IMR-90 (cell line): ENCODE measurements around the gene IFNAR2. TPM values are rescaled to one million over a fixed set of nuclear protein-coding genes. Genes with fewer than 3 reads are reported as not detected.

ENCODE experiments used
- ATAC-seq: fragments of 200-7000 bp; cut with Tn5 transposase; 2 replicates; pipeline ENCODE4 v1.9.1; 2020; ENCODE audit warnings: low read depth, mild to moderate bottlenecking, moderate library complexity
- BruUV-seq: library from RNA; stranded (reverse); fragments of 400-500 nt; replicated peaks from 2 replicates; lab custom pipeline; 2021; lab: Mats Ljungman, UMichigan
- CTCF ChIA-PET: fragments of 300-600 bp; formaldehyde crosslinking; extraction: SDS; loops from one replicate; lab custom pipeline; 2021; ENCODE audit warnings: antibody characterized with exemption; lab: Yijun Ruan, JAX
- POLR2A ChIA-PET: fragments of 300-600 bp; sonication (Branson Sonifier 250); formaldehyde crosslinking; loops from one replicate; lab custom pipeline; 2022; ENCODE audit warnings: antibody characterized with exemption; ENCODE audit not compliant: unreplicated experiment; lab: Charles Lee
- DNase-seq: peaks from one replicate; pipeline ENCODE4 v3.0.0; 2013
- H2AFZ ChIP-seq: replicated peaks from 2 replicates; pipeline ENCODE3; 2013; ENCODE audit warnings: low read length, mild to moderate bottlenecking; ENCODE audit not compliant: poor library complexity
- H2AK5ac ChIP-seq: 2 replicates; pipeline ENCODE4 v1.6.1; 2013; ENCODE audit warnings: low read depth, low read length, inconsistent platforms
- H2AK9ac ChIP-seq: replicated peaks from 2 replicates; pipeline ENCODE3; 2013; ENCODE audit warnings: mild to moderate bottlenecking, low read depth, low read length, moderate library complexity; ENCODE audit not compliant: poor library complexity
- H2BK120ac ChIP-seq: 2 replicates; pipeline ENCODE4 v1.6.1; 2013; ENCODE audit warnings: low read depth, low read length, inconsistent platforms
- H2BK15ac ChIP-seq: 3 replicates; pipeline ENCODE4 v1.6.1; 2013; ENCODE audit warnings: low read depth, low read length, inconsistent platforms
- H2BK20ac ChIP-seq: 2 replicates; pipeline ENCODE4 v1.6.1; 2013; ENCODE audit warnings: low read depth, mild to moderate bottlenecking, inconsistent platforms, low read length, moderate library complexity
- H2BK5ac ChIP-seq: 2 replicates; pipeline ENCODE4 v1.6.1; 2013; ENCODE audit warnings: mild to moderate bottlenecking, low read depth, low read length, inconsistent platforms; ENCODE audit not compliant: poor library complexity, severe bottlenecking
- H3K14ac ChIP-seq: replicated peaks from 2 replicates; pipeline ENCODE4 v1.6.1; 2013; ENCODE audit warnings: low read depth, low read length, inconsistent platforms
- H3K18ac ChIP-seq: 2 replicates; pipeline ENCODE4 v1.6.1; 2013; ENCODE audit warnings: low read depth, low read length, control low read depth
- H3K23ac ChIP-seq: 2 replicates; pipeline ENCODE4 v1.6.1; 2013; ENCODE audit warnings: low read depth, low read length, inconsistent platforms
- H3K27ac ChIP-seq: 2 replicates; pipeline ENCODE4 v1.5.1; 2013; ENCODE audit warnings: mild to moderate bottlenecking, control low read depth, low read length; ENCODE audit not compliant: insufficient read depth
- H3K27me3 ChIP-seq: 2 replicates; pipeline ENCODE4 v1.6.1; 2013; ENCODE audit warnings: low read length; ENCODE audit not compliant: control insufficient read depth, insufficient read depth
- H3K36me3 ChIP-seq: 2 replicates; pipeline ENCODE4 v1.6.1; 2013; ENCODE audit warnings: low read length, mixed read lengths; ENCODE audit not compliant: control insufficient read depth, insufficient read depth
- H3K4ac ChIP-seq: 2 replicates; pipeline ENCODE4 v1.6.1; 2013; ENCODE audit warnings: low read depth, low read length, inconsistent platforms
- H3K4me1 ChIP-seq: 2 replicates; pipeline ENCODE4 v1.6.1; 2013; ENCODE audit warnings: low read length, mixed read lengths; ENCODE audit not compliant: control insufficient read depth, insufficient read depth
- H3K4me2 ChIP-seq: 2 replicates; pipeline ENCODE4 v1.6.1; 2013; ENCODE audit warnings: low read depth, mild to moderate bottlenecking, control low read depth, low read length, moderate library complexity
- H3K4me3 ChIP-seq: 2 replicates; pipeline ENCODE4 v1.5.1; 2013; ENCODE audit warnings: low read depth, mild to moderate bottlenecking, control low read depth, low read length, moderate library complexity; ENCODE audit not compliant: insufficient read depth
- H3K56ac ChIP-seq: 2 replicates; pipeline ENCODE4 v1.6.1; 2013; ENCODE audit warnings: low read length, inconsistent platforms; ENCODE audit not compliant: insufficient read depth; ENCODE audit errors: extremely low read depth
- H3K79me1 ChIP-seq, 2 experiments: 2 replicates each; pipeline ENCODE4 v1.6.1; 2013; ENCODE audit warnings: low read length in 2 of 2, inconsistent platforms in 1 of 2, low read depth in 1 of 2
- H3K9ac ChIP-seq: 2 replicates; pipeline ENCODE4 v1.6.1; 2013; ENCODE audit warnings: low read depth, low read length, control low read depth
- H3K9me1 ChIP-seq: 2 replicates; pipeline ENCODE4 v1.6.1; 2013; ENCODE audit warnings: low read length, inconsistent platforms; ENCODE audit not compliant: insufficient read depth
- H3K9me3 ChIP-seq: 2 replicates; pipeline ENCODE4 v1.6.1; 2013; ENCODE audit warnings: low read length; ENCODE audit not compliant: control insufficient read depth, insufficient read depth
- H4K20me1 ChIP-seq: 2 replicates; pipeline ENCODE4 v1.6.1; 2013; ENCODE audit warnings: low read length, inconsistent platforms; ENCODE audit not compliant: insufficient read depth
- H4K5ac ChIP-seq: 2 replicates; pipeline ENCODE4 v1.6.1; 2013; ENCODE audit warnings: mild to moderate bottlenecking, low read depth, low read length, control low read depth
- H4K8ac ChIP-seq, 2 experiments: 2 replicates each; pipeline ENCODE4 v1.6.1; 2013; ENCODE audit warnings: low read depth in 2 of 2, low read length in 2 of 2, control low read depth in 1 of 2, inconsistent platforms in 1 of 2
- H4K91ac ChIP-seq: 2 replicates; pipeline ENCODE4 v1.6.1; 2013; ENCODE audit warnings: low read depth, low read length, inconsistent platforms; ENCODE audit not compliant: insufficient read depth
- BHLHE40 ChIP-seq: fragments of 150-350 bp; IDR thresholded peaks from 2 replicates; pipeline ENCODE4 v1.6.1; 2016; ENCODE audit warnings: mild to moderate bottlenecking, low read depth, low read length
- CHD1 ChIP-seq: IDR thresholded peaks from 2 replicates; pipeline ENCODE4 v1.6.1; 2012; ENCODE audit warnings: low read depth, low read length, improper control_type of control experiment
- CTCF ChIP-seq: conservative IDR thresholded peaks from 2 replicates; pipeline ENCODE4 v1.5.1; 2012; ENCODE audit warnings: mild to moderate bottlenecking, low read depth, low read length, improper control_type of control experiment
- ELK1 ChIP-seq: fragments of 150-350 bp; IDR thresholded peaks from 2 replicates; pipeline ENCODE4 v1.6.1; 2016; ENCODE audit warnings: low read depth, mild to moderate bottlenecking, low read length, moderate library complexity, borderline replicate concordance
- FOS ChIP-seq: fragments of 150-350 bp; IDR thresholded peaks from 2 replicates; pipeline ENCODE4 v1.6.1; 2016; ENCODE audit warnings: low read depth, low read length
- MAFK ChIP-seq: IDR thresholded peaks from 2 replicates; pipeline ENCODE4 v1.6.1; 2012; ENCODE audit warnings: low read depth, low read length, improper control_type of control experiment
- MXI1 ChIP-seq: IDR thresholded peaks from 2 replicates; pipeline ENCODE4 v1.6.1; 2012; ENCODE audit warnings: low read depth, mild to moderate bottlenecking, low read length, moderate library complexity, borderline replicate concordance
- NFE2L2 ChIP-seq: fragments of 150-350 bp; IDR thresholded peaks from 2 replicates; pipeline ENCODE4 v1.6.1; 2016; ENCODE audit warnings: low read depth, mild to moderate bottlenecking, low read length
- POLR2A ChIP-seq: IDR thresholded peaks from 2 replicates; pipeline ENCODE4 v1.6.1; 2012; ENCODE audit warnings: mild to moderate bottlenecking, low read depth, low read length
- RAD21 ChIP-seq: IDR thresholded peaks from 2 replicates; pipeline ENCODE4 v1.6.1; 2012; ENCODE audit warnings: low read length, improper control_type of control experiment
- RCOR1 ChIP-seq: IDR thresholded peaks from 2 replicates; pipeline ENCODE4 v1.6.1; 2012; ENCODE audit warnings: mild to moderate bottlenecking, low read length, improper control_type of control experiment; ENCODE audit not compliant: insufficient replicate concordance
- RFX5 ChIP-seq: IDR thresholded peaks from 2 replicates; pipeline ENCODE4 v1.8.0; 2012; ENCODE audit warnings: low read depth, mild to moderate bottlenecking, low read length, moderate library complexity
- SMC3 ChIP-seq: fragments of 150-350 bp; IDR thresholded peaks from 2 replicates; pipeline ENCODE4 v1.6.1; 2016; ENCODE audit warnings: low read depth, mild to moderate bottlenecking, antibody characterized with exemption, low read length, moderate library complexity
- USF2 ChIP-seq: fragments of 150-350 bp; IDR thresholded peaks from 2 replicates; pipeline ENCODE4 v1.6.1; 2017; ENCODE audit warnings: mild to moderate bottlenecking, antibody characterized with exemption, low read length, low read depth
- WGBS, 2 experiments: methylation state at CpG; one replicate each; pipeline versions ENCODE4 v1.1.5 to v1.1.7; 2013; ENCODE audit warnings: missing lambda C conversion rate in 2 of 2; ENCODE audit not compliant: insufficient read length in 1 of 2; ENCODE audit errors: extremely low coverage in 2 of 2; 5-methylcytosine and 5-hydroxymethylcytosine counted together
- dilution Hi-C: fragments of 300-500 bp; cut with HindIII; formaldehyde crosslinking; loops from one replicate; pipeline ENCODE4 v1.14.3; 2018; ENCODE audit warnings: low sequenced_read_pairs; ENCODE audit not compliant: unreplicated experiment
- in situ Hi-C: fragments of 300-500 bp; cut with MboI; formaldehyde crosslinking; loops from 3 replicates; pipeline ENCODE4 v1.14.3; 2019; ENCODE audit warnings: low sequenced_read_pairs, inconsistent platforms, mixed read lengths
- intact Hi-C: fragments of 100-400 bp; cut with micrococcal nuclease; formaldehyde crosslinking; loops from 2 replicates; pipeline ENCODE4 v1.10.0; 2022
- polyA plus RNA-seq, 3 experiments: library from polyadenylated mRNA; depleted of rRNA; stranded (reverse); fragments of >200 nt; gene quantifications; 2 replicates each; pipeline ENCODE4 v1.2.3, GENCODE V29; 2012; ENCODE audit warnings: low replicate concordance in 1 of 3
- total RNA-seq: library from RNA; depleted of rRNA; stranded (reverse); fragments of >200 nt; gene quantifications from 2 replicates; pipeline ENCODE4 v1.2.3, GENCODE V29; 2012

The IFNAR2 gene
- total and polyA plus RNA-seq, 2 of the 4 experiments (the other 2 are of a cell fraction): 6.3 to 13.9 TPM

GRCh38 chr21:33198346-33199099 lies 31.2 kb upstream of the IFNAR2 start:
- no peak overlapping the region for H2BK20ac ChIP-seq
- H3K9me3 ChIP-seq: no peaks in the 10 kb centered on the region
- no peak overlapping the region; the same call in 1 of the 2 replicates for H3K4me2 ChIP-seq
- peaks cover 5% of the 10 kb centered on the region for H3K4me1 ChIP-seq
- no peak for ATAC-seq
- no peak overlapping the region for H3K14ac ChIP-seq
- H3K4ac ChIP-seq: no peak overlapping the region
- H2BK15ac ChIP-seq: no peak overlapping the region
- no peaks in the 10 kb centered on the region for H3K79me1 ChIP-seq
- H4K91ac ChIP-seq: no peak overlapping the region
- 22% methylated on average over 8 of the region's 9 CpGs; no CpG with 5 or more reads in 1 of the 2 experiments for WGBS, 2 experiments
- no peak overlapping the region for H3K9ac ChIP-seq
- intact Hi-C loops: loop anchor here (1.0 to 2.0 kb wide), 3 partner anchors 126 to 247 kb away; partner anchors contain the start of gene IFNAR1
- no peak overlapping the region for H2AK9ac ChIP-seq
- DNase-seq: peak; percentile 63
- H3K23ac ChIP-seq: no peak overlapping the region
- in situ Hi-C loops: loop anchor here (5.0 kb wide), 1 partner anchor 244 kb away; no protein-coding TSS in a partner anchor
- H4K8ac ChIP-seq: no peak overlapping the region
- TF ChIP-seq NFE2L2: no peak
- TF ChIP-seq SMC3: no peak
- TF ChIP-seq MAFK: no peak
- no peak for TF ChIP-seq BHLHE40
- no peak for TF ChIP-seq CHD1
- TF ChIP-seq MXI1: no peak
- TF ChIP-seq RAD21: no peak
- TF ChIP-seq RCOR1: no peak
- TF ChIP-seq CTCF: no peak
- TF ChIP-seq FOS: no peak
- no peak for TF ChIP-seq RFX5
- TF ChIP-seq ELK1: no peak
- no peak for TF ChIP-seq POLR2A
- no peak for TF ChIP-seq USF2
- H3K27ac ChIP-seq: no peak overlapping the region
- no peak overlapping the region for H4K5ac ChIP-seq
- BruUV-seq: no TSS peak
- no peak overlapping the region for H2AK5ac ChIP-seq
- dilution Hi-C loops: no loop called here
- POLR2A ChIA-PET: no interaction called here
- peaks cover under 1% of the 10 kb centered on the region for H4K20me1 ChIP-seq
- H3K18ac ChIP-seq: no peak overlapping the region
- no peak overlapping the region for H2BK5ac ChIP-seq
- H3K4me3 ChIP-seq: no peak overlapping the region
- H3K56ac ChIP-seq: no peak overlapping the region
- H3K36me3 ChIP-seq: no peaks in the 10 kb centered on the region
- H3K27me3 ChIP-seq: peaks cover 4% of the 10 kb centered on the region
- peaks cover 10% of the 10 kb centered on the region for H3K9me1 ChIP-seq
- CTCF ChIA-PET: interaction anchor here (1.1 to 1.2 kb wide), 2 partner anchors 163 to 247 kb away, joined by 4 read pairs; no protein-coding TSS in a partner anchor
- H2AFZ ChIP-seq: no peak overlapping the region
- H2BK120ac ChIP-seq: no peak overlapping the region
